HG03571 (cell line): ENCODE measurements around the gene ALOX12.

Experiments
- ATAC-seq: cut with Tn5 transposase; IDR thresholded peaks from one replicate; pipeline ENCODE4 v1.9.1; 2021; ENCODE audit not compliant: unreplicated experiment

Gene ALOX12

DNA sequence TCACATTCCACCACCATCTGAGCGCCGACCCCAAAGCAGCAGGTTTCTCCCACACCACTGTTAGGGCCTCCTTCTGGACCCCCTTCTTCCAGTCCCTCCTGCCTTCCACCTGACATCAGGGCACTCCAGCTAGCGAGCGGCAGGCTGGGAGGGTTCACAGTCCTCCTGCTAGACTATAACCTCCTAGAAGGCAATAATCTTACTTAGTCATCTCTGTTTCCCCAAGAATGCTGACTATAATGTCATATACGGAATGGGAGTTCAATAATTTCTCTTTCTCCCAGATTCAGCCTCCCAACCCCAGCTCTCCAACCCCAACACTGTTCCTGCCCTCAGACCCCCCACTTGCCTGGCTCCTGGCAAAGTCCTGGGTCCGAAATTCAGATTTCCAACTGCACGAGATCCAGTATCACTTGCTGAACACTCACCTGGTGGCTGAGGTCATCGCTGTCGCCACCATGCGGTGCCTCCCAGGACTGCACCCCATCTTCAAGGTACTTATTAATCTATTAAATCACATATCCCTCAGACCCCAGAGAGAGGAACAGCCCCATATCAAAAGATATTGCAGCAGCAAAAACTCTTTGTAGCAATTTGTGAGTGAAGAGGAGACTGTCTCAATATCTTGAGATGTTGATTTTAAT, 5.6 kb downstream of the ALOX12 start:
- ATAC-seq: no peak

DNA sequence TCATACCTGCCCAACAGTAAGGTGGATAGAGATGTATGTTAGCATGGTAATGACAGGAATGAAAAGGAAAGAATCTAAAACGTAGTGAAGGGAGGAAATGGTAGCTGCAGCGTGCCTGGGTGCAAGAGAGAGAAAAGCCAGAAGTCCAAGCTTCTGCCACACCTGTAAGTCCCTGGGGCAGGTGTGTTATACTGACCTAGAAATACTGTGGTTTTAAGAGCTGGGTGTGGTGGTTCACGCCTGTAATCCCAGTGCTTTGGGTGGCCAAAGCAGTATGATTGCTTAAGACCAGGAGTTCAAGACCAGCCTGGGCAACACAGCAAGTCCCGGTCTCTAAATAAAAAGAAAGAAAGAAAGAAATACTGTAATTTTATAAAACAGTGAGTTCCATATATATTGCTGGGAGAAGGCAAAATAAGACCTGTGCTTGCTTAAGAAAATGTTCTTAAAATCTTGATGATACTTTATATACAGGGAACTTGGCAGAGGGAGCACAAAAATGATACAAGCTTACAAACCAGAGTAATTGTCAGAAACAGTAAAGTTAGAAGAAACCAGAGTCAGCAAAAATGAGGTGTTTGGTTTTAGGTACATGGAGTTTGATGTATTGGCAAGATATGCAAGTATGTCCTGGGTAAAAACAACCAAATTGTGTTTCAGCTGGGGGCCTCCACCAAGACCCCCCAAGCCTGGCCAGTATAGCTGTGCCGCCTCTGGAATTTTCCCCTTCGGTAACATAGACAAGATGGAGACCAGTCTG, 6.6 kb downstream of the ALOX12 start:
- ATAC-seq: no peak

GRCh38 chr17:7003745-7004144, 7.9 kb downstream of the ALOX12 start:
- no peak for ATAC-seq

- ATAC-seq: no peak
These were observed 8.8 kb downstream of the ALOX12 start for GRCh38 chr17:7004398-7005253.

- ATAC-seq: no peak
These were observed 9.9 kb downstream of the ALOX12 start for GRCh38 chr17:7005716-7006115.

DNA sequence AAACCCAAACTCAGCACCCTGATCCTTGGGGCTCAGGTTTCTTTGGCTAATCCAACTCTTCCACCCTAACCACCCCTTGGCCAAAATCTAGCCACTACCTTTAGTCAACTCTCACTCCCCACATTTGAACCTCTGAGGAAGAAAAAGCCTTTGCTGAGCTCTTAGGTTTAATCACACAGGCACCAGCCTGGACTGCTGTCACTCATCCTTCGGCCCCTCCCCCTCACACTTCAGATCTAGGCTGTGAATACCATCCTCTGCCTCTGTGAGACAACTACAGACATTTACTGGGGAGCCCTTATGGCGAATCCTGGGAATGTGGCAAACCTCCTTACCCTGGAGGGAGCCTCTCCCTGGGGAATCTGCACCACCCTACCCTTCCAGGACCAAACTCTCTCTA, 11.3 kb downstream of the ALOX12 start:
- no peak for ATAC-seq

DNA sequence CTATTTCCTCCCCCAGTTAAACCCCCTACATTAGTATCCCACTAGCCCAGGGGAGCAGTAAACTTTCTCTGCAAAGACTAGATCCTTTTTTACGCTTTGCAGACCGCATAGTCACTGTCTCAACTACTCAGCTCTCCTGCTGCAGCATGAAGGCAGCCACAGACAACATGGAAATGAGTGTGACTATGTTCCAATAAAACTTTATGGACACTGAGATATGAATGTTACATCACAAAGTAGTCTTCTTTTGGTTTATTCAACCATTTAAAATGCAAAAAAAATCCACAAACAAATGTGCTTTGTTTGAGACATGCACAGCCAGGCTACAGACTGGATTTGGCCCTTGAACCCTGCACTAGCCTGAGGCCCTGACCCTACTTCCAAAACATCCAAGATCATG, 14.7 kb downstream of the ALOX12 start:
- no peak for ATAC-seq

DNA sequence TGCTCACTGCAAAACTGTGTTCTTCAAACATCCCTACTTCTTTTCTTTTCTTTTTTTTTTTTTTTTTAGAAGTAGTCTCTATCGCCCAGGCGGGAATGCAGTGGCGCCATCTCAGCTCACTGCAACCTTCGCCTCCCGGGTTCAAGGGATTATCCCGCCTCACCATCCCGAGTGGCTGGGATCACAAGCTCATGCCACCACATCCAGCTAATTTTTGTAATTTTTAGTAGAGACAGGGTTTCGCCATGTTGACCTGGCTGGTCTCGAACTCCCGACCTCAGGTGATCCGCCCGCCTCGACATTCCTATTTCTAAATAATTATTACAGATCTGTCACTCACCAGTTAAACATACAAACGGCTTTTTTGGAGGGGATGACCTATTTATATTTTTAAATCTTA, 15.6 kb downstream of the ALOX12 start:
- no peak for ATAC-seq

- ATAC-seq: no peak
These were observed 16.0 kb downstream of the ALOX12 start for GRCh38 chr17:7011942-7012254.

DNA sequence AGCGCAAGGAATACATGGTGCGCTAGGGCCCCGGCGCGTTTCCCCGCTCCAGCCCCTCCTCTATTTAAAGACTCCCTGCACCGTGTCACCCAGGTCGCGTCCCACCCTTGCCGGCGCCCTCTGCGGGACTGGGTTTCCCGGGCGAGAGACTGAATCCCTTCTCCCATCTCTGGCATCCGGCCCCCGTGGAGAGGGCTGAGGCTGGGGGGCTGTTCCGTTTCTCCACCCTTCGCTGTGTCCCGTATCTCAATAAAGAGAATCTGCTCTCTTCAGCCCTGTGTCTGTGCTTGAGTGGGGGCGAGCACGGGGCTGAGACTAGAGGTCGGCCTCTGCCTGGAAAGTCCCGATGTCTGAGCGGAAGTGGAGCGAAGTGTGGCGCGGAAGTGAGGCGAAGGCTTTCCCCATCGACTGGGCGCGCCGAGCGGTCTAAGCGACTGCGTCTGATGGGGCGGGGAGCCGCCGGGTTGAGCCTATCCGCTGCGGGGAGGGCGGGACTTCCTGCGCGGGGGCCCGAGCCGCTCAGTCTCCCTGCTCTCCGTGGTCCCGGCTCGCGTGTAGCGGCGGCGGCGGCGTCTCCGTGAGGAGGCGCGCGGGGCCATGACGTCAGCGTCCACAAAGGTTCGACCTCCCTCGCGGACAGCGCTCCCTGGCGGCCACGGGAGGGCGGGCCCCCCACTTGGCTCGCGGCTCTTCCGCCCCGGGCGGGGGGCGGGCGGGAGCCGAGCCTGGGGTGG, 18.6 kb downstream of the ALOX12 start:
- peak; percentile 77 for ATAC-seq

DNA sequence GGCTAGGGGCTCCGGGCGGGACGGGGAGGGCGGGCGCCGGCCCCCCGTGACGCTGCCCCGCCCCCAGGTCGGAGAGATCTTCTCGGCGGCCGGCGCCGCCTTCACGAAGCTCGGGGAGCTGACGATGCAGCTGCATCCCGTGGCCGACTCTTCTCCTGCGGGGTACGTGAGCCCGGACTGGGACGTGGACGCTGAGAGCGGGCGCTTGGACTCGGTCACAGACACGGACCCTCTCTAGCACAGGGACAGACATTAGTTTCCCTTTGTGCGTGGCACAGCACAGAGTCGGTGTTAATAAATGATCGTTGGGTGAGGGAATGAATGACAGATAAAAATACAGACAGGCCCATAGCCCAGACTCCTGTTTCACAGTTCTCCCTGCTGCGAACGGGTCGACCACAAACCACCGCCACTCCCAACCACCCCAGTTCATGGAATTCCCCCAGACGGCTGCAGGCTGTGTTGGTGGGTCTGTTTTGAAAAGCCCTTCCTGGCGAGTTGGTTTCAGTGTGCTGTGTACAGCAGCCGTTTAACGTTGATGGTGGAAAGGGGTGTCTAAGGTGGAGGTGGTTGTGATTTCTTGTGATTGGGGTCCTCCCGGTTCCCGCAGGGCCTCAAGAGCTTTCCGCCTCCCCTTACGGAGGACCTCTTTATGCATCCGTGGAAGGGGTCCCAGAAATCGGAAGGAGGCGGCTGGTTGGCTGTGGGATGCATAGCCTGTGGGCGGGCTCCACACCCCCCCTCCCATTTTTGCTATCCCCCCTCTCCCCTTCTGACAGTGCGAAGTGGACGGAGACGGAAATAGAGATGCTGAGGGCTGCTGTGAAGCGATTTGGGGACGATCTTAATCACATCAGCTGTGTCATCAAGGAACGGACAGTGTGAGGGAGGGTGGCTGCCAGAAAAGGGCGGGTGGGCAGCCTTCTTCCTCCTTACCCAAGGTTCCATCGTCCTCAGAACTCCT, 19.4 kb downstream of the ALOX12 start:
- peak; percentile 8 for ATAC-seq

DNA sequence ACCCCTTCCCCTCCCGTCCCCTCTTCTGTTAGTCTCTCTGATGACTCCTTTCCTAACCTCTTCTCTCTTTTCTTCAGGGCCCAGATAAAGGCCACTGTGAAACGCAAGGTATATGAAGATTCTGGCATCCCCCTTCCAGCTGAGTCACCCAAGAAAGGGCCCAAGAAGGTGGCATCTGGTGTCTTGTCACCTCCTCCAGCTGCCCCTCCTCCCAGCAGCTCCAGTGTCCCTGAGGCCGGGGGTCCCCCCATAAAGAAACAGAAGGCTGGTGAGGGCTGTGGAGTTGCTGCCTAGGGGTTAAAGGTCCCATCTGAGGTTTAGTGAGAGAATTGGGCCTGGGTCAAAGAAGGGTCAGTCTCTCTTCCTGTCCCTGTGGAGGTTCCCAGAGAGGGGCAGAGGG, 20.6 kb downstream of the ALOX12 start:
- no peak for ATAC-seq

DNA sequence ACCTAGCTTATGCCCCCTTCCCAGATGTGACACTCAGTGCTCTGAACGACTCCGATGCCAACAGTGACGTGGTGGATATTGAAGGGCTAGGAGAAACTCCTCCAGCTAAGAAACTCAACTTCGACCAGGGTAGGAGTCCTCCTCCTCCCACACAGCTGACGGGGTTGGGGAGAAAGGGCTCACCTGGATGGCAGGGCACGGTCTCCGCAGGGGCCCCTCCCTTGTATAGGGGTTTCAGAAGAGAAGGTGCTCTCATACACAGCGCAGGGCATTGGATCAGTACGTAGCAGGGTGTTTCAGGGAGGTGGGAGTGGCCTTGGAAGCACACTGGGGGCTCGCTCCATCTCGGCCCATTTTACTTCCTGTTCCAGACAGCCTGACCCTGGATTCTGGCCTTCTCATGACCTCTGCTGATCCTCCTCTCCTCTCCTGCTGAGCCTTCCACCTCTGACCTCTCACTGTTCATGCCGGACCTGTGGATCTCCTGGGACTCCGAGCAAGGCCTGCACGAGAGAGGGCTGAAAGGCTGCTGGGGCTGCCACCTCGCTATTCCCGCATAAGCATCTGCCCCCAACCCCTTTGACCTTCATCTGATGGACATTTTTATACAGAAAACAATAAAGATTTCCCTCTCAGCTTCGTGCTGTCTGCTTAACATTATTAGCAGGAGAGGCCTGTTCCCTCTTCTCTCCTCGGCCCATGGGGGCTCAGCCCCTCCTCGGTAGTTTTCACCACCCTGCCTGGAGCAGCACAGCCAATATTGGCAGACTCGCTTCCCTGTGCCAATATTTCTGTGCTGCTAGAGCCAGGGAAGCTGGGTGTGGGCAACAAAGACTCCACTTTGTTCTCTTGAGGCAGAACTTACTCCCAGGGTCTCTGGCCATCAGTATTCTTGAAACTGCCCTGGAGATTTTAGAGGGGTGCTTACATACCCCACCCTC, 21.3 kb downstream of the ALOX12 start:
- no peak for ATAC-seq

DNA sequence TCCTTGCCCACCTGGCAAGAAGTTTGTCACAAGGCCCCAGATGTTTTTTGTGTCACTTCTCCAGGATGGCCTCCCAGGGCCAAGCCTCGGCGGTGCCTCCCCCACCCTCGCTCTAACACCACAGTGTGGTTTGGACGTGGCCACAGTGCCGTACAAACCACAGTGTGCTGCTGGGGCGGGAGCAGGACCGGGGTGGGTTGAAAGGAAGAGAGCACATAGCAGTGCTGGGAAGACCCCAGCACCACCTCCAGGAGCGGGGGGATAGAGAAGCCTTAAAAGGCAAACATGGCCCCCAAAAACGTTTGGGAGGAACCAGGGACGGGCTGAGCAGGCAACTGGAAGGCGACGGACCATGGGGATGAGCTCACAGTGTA, 22.0 kb downstream of the ALOX12 start:
- ATAC-seq: no peak

DNA sequence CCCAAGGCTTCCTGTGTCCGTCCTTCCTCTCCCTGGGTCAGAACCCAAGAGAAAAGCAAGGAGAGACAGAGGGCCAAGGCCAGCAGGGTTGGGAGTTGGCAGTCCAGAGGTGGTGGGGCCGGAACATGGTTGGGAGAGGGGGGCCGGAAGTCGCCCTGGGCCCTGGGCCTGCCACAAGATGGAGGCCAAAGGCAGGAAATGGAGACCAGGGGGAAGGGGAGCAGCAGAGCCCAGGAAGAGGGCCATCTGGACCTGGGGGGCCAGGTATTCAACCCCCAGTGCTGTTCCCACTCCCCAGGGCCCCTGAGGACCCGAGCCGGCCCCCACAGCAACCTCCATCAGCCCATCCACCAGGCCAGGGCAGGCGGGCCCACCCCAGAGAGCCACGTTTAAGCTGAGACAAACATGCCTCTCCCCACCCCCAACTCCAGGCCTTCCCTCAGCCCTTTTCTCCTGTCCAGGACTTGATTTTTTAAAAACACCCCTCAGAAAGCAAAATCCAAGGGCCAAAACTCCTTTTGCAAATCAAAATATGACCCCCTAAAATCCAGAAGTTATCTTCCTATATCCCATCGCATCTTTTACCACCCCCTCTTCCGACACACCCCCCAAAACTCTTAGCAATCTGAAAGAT, 22.6 kb downstream of the ALOX12 start:
- ATAC-seq: no peak

DNA sequence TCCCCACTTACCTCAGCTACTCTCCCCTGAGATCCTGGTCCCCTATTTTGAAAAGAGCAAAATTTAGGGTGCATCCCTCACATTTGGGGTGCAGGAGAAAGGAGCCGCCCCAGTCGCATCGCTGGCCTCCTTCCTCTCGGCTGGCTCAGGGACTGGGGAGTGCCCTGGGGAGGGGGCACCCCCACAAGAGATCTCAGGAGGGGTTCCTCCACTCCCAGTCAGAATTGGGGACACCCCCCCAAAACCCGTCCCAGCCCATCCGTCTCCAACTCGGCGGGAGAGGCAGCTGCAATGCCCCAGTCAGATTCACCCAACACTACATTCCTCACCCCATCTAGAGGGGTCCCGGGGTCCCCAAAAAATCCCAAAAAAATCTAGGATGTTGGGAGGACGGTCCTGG, 23.5 kb downstream of the ALOX12 start:
- no peak for ATAC-seq

- no peak for ATAC-seq
These were observed 24.1 kb downstream of the ALOX12 start for GRCh38 chr17:7019839-7020519.
